Breast epithelium (tissue), 4 donors: ENCODE results near the gene TRAFD1. TPM values are rescaled to one million over a fixed set of nuclear protein-coding genes. Genes with fewer than 3 reads are reported as not detected.
A peak's percentile ranks its signal among the peaks of the same experiment; 100 is the strongest.

ENCODE experiments used
- DNase-seq, 2 donors: peaks; one replicate each; pipeline ENCODE4 v3.0.0-alpha.2; 2019; ENCODE audit warnings: low spot score in 2 of 2
- H3K27ac ChIP-seq, 2 donors: fragments of 200-600 bp; sonication (generic) in 1 of 2; one replicate each; pipeline ENCODE4 v1.5.1; 2016 to 2019; ENCODE audit warnings: mild to moderate bottlenecking in 1 of 2
- H3K27me3 ChIP-seq, 2 donors: fragments of 200-600 bp; sonication (generic) in 1 of 2; one replicate each; pipeline versions ENCODE4 v1.5.1 to v1.6.0; 2017 to 2019; ENCODE audit warnings: control low read depth in 1 of 2, mild to moderate bottlenecking in 1 of 2
- H3K36me3 ChIP-seq: fragments of 200-600 bp; one replicate; pipeline ENCODE4 v1.5.1; 2019
- H3K4me1 ChIP-seq, 2 donors: fragments of 200-600 bp; sonication (generic); one replicate each; pipeline ENCODE4 v1.5.1; 2016 to 2019; ENCODE audit warnings: control low read depth in 1 of 2
- H3K4me3 ChIP-seq, 3 donors: fragments of 200-600 bp; sonication (generic); 1 replicate in 2 of 3; 2 replicates in 1 of 3; pipeline ENCODE4 v1.5.1; 2016 to 2019; ENCODE audit warnings: mild to moderate bottlenecking in 3 of 3, moderate library complexity in 2 of 3
- H3K9me3 ChIP-seq, 2 donors: fragments of 200-600 bp; sonication (generic) in 1 of 2; one replicate each; pipeline ENCODE4 v1.5.1; 2016 to 2019; ENCODE audit warnings: control low read depth in 1 of 2
- POLR2A ChIP-seq: fragments of 450-650 bp; IDR thresholded peaks from one replicate; pipeline ENCODE4 v1.6.1; 2016; ENCODE audit warnings: antibody characterized with exemption, mild to moderate bottlenecking, moderate library complexity
- POLR2AphosphoS5 ChIP-seq, 3 donors: sonication (generic); formaldehyde crosslinking; IDR thresholded peaks; one replicate each; pipeline ENCODE4 v1.6.1; 2017; ENCODE audit warnings: antibody characterized with exemption in 3 of 3
- intact Hi-C: fragments of 100-400 bp; cut with DNase I; formaldehyde crosslinking; loops from one replicate; pipeline ENCODE4 v1.15.1; 2023; ENCODE audit warnings: low total_unique reads
- total RNA-seq, 3 donors: library from RNA; depleted of rRNA; stranded (reverse); fragments of >200 nt; gene quantifications; one replicate each; pipeline ENCODE4 v1.1.0, GENCODE V29; 2016
- TF ChIP-seq, protein P1 (sequence below), 3 donors: fragments of 450-650 bp; IDR thresholded peaks; one replicate each; pipeline ENCODE4 v1.5.1; 2016 to 2017; ENCODE audit warnings: antibody characterized with exemption in 3 of 3, mild to moderate bottlenecking in 3 of 3, moderate library complexity in 3 of 3

TRAFD1 gene
- total RNA-seq, 3 donors from 2014 or later = 25.9 to 64.2 (median 54.4) TPM

DNA sequence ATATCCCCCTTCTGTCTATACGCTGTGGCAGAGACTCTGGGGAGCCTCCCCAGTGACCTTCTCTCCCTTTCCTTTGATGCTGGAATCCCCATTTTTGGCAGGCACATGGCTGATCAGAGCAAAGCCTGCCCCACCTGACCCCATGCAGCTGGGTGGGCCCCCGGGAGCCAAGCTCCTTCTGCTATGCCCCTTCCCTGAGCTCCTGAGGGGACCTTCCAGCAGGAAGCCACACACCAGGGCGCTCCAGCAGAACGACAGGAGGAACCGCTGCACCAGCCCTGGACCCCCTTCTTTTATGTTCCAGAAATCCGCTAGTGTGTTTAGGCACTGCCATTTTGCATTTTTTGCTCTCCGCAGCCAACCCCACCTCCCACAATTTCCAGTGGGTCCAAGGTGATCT, 44.6 kb downstream of the TRAFD1 start:
- no peaks in the 10 kb centered on the region for H3K4me1 ChIP-seq
- no peak overlapping the region for H3K27ac ChIP-seq
- TF ChIP-seq POLR2AphosphoS5 (IDR thresholded peaks at IDR 0.05) = no peak
- TF ChIP-seq POLR2A = no peak
- TF ChIP-seq, protein P1, sequence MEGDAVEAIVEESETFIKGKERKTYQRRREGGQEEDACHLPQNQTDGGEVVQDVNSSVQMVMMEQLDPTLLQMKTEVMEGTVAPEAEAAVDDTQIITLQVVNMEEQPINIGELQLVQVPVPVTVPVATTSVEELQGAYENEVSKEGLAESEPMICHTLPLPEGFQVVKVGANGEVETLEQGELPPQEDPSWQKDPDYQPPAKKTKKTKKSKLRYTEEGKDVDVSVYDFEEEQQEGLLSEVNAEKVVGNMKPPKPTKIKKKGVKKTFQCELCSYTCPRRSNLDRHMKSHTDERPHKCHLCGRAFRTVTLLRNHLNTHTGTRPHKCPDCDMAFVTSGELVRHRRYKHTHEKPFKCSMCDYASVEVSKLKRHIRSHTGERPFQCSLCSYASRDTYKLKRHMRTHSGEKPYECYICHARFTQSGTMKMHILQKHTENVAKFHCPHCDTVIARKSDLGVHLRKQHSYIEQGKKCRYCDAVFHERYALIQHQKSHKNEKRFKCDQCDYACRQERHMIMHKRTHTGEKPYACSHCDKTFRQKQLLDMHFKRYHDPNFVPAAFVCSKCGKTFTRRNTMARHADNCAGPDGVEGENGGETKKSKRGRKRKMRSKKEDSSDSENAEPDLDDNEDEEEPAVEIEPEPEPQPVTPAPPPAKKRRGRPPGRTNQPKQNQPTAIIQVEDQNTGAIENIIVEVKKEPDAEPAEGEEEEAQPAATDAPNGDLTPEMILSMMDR (IDR thresholded peaks at IDR 0.05) = no peak
- H3K36me3 ChIP-seq = no peaks in the 10 kb centered on the region
- no peaks in the 10 kb centered on the region for H3K9me3 ChIP-seq
- DNase-seq = peak in 1 of 2 donors; percentile 36
- intact Hi-C loops = no loop called here
- no peaks in the 10 kb centered on the region for H3K27me3 ChIP-seq
- no peak overlapping the region for H3K4me3 ChIP-seq

DNA sequence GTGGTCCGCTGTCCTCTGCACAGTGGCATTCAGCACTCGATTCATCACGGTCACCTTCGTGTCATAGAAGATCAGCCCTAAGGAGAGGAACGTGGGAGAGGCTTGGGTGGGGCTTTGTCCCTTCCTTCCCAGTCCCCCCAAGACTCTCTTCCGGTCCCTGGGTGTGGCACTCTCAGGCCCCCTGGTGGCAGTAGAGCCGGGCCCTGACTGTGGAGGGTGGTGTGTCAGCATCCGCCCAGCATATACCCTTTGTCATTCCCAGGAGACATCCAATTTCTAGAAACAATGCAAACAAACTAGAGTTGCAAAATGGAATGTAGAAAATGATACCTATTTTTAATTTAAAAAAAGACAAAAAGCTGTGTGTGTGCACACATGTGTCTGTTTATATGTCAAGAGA, 45.0 kb downstream of the TRAFD1 start:
- Histone ChIP-seq H3K4me1 (no peaks in the 10 kb centered on the region), H3K9me3 (no peaks in the 10 kb centered on the region), H3K4me3 (no peak overlapping the region), H3K27ac (no peak overlapping the region), H3K27me3 (no peaks in the 10 kb centered on the region), H3K36me3 (no peaks in the 10 kb centered on the region)
- intact Hi-C loops = no loop called here
- TF ChIP-seq POLR2A = no peak
- no peak for TF ChIP-seq POLR2AphosphoS5 (IDR thresholded peaks at IDR 0.05)
- TF ChIP-seq, protein P1 (IDR thresholded peaks at IDR 0.05) = no peak
- peak in 1 of 2 donors; percentile 24 for DNase-seq

DNA sequence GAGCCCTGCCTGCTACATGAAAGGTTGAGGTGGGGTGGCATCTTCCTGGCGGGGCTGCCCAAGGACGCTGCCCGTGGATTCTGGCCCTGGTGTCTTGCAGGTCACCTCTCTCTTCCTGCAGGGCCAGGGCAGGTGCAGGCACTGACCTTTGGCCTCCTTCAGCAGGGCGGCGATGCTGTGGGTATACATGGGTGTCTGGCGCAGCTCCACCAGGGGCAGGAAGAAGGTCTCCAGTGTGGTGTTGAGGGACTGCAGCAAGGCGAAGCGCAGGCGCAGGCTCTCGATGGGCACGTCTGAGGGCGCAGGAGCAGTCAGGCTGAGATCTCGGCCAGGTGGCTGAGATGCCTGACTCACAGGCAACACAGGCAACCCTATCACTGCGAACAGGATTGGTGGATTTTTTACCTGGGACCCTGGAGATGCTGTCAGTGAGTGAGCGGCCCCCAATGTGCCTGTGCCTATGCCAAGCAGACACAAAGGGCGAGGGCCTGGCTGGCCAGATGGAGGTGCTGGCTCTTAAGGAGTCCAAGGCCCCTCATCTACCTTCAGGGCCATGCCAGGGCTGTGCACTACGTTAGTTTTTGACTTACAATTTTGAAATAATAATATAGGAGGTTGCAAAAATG, 45.7 kb downstream of the TRAFD1 start:
- peak in 1 of 2 donors; percentile 47 for DNase-seq

DNA sequence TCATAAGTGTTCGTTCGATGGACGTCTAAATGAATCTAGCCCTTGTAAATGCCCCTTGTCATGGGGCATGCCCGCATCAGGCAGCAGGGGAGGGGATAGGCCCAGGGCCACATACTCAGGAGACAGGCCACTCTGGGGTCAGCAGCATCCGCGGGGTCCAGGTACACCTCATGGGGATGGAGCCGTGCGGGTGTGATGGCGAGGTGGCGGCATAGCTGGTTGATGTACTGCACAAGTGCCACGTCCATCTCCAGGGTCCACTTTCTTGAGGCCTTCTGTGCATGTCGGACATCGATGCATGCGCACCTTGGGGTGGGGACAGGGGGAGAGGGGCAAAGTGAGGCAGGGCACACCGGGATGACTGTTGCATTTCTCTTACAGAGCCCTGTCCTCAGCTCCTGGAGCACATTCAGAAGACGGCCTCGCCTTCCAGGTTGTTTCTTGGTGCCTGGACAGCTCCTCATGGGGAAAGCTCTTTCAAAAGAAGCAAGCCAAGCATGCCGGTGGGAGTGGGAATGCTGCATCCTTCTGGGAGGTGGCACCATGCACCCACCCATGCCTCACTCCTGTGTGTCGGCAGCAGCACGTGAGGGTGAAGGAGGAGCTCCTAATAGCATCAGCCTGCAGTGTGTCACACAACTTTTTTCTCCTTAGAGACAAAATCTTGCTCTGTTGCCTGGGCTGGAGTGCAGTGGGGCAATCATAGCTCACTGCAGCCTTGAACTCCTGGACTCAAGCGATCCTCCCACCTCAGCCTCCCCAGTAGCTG, 47.4 kb downstream of the TRAFD1 start:
- H3K4me1 ChIP-seq = no peaks in the 10 kb centered on the region
- no peak overlapping the region for H3K4me3 ChIP-seq
- no peaks in the 10 kb centered on the region for H3K9me3 ChIP-seq
- DNase-seq = no peak
- H3K36me3 ChIP-seq = peaks cover 5% of the 10 kb centered on the region
- intact Hi-C loops = no loop called here
- TF ChIP-seq POLR2A (no peak), POLR2AphosphoS5 (IDR thresholded peaks at IDR 0.05) (no peak)
- TF ChIP-seq, protein P1 (IDR thresholded peaks at IDR 0.05) = no peak
- no peaks in the 10 kb centered on the region for H3K27me3 ChIP-seq
- H3K27ac ChIP-seq = no peak overlapping the region

More for the DNA sequence above, 45.7 kb downstream of the TRAFD1 start:
- intact Hi-C loops = no loop called here
- no peaks in the 10 kb centered on the region for H3K27me3 ChIP-seq
- H3K4me1 ChIP-seq = no peaks in the 10 kb centered on the region
- no peak overlapping the region for H3K27ac ChIP-seq
- no peaks in the 10 kb centered on the region for H3K9me3 ChIP-seq
- peaks cover 5% of the 10 kb centered on the region for H3K36me3 ChIP-seq
- TF ChIP-seq POLR2A = no peak
- TF ChIP-seq, protein P1 (IDR thresholded peaks at IDR 0.05) = no peak
- TF ChIP-seq POLR2AphosphoS5 (IDR thresholded peaks at IDR 0.05) = no peak
- H3K4me3 ChIP-seq = no peak overlapping the region
